HepG2 (cell line): Measurements from ENCODE around the gene MARF1.

Source experiments
- ATM ChIP-seq: fragments of 450-650 bp; IDR thresholded peaks from 2 replicates; pipeline ENCODE4 v1.7.1; 2017; ENCODE audit warnings: mild to moderate bottlenecking, borderline replicate concordance
- CREB1 ChIP-seq, 2 experiments: fragments of 450-650 bp in 1 of 2; IDR thresholded peaks; 2 replicates each; pipeline ENCODE4 v1.6.1; 2016 to 2017; ENCODE audit warnings: control low read depth in 1 of 2, mild to moderate bottlenecking in 1 of 2, missing compliant biosample characterization in 1 of 2, missing genetic modification characterization in 1 of 2
- GTF2F1 ChIP-seq: fragments of 150-350 bp; IDR thresholded peaks from 2 replicates; pipeline ENCODE4 v1.6.1; 2014; ENCODE audit warnings: low read length
- RAD21 ChIP-seq: fragments of 450-650 bp; formaldehyde crosslinking; IDR thresholded peaks from 2 replicates; pipeline ENCODE4 v1.5.0; 2020; ENCODE audit warnings: mild to moderate bottlenecking
- ZNF333 ChIP-seq: sonication (generic); formaldehyde crosslinking; IDR thresholded peaks from 2 replicates; pipeline ENCODE4 v1.4.0; 2020; ENCODE audit warnings: mild to moderate bottlenecking, missing genetic modification reagents, borderline replicate concordance
- TF ChIP-seq, protein P1 (sequence below): sonication (generic); formaldehyde crosslinking; IDR thresholded peaks from 2 replicates; pipeline ENCODE4 v1.8.0; 2022; ENCODE audit warnings: mild to moderate bottlenecking, missing genetic modification reagents, borderline replicate concordance

DNA sequence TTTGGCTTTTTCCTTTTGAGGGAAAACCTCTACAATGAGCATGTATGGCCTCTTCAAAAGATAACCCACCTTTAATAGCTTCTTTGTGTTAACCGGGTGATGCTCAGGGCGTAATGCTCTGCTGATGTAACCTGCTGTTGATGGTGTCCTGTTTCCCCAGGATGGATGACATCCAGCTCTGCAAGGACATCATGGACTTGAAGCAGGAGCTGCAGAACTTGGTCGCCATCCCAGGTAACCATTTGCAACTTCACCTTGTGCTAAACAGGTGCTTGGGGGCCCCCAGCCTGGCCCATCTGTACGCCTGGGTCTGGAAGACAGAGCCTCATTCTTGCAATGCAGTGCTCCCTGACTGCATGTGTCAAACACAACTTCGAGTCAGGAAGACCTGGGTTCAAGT is 75.1 kb downstream of the MARF1 start:
- TF ChIP-seq GTF2F1, result no peak
- TF ChIP-seq ATM, result no peak
- no peak for TF ChIP-seq RAD21 (CRISPR knock-in tag)
- TF ChIP-seq, protein P1, sequence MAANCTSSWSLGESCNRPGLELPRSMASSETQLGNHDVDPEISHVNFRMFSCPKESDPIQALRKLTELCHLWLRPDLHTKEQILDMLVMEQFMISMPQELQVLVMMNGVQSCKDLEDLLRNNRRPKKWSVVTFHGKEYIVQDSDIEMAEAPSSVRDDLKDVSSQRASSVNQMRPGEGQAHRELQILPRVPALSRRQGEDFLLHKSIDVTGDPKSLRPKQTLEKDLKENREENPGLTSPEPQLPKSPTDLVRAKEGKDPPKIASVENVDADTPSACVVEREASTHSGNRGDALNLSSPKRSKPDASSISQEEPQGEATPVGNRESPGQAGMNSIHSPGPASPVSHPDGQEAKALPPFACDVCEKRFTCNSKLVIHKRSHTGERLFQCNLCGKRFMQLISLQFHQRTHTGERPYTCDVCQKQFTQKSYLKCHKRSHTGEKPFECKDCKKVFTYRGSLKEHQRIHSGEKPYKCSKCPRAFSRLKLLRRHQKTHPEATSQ (CRISPR knock-in tag), result no peak
- TF ChIP-seq ZNF333, result no peak
- no peak for TF ChIP-seq CREB1 (IDR thresholded peaks at IDR 0.05)
- no peak for TF ChIP-seq CREB1 (CRISPR knock-in tag; IDR thresholded peaks at IDR 0.05)
